GM19043 (cell line): ENCODE results near the gene NAV2.
"Not testable (repeated sequence)": the region's sequence is repeated elsewhere in the genome, so short reads cannot be mapped to it uniquely, and the experiment has no call there.

Experiments used
- ATAC-seq: cut with Tn5 transposase; IDR thresholded peaks from one replicate; pipeline ENCODE4 v1.9.1; 2021; ENCODE audit warnings: low read depth; ENCODE audit not compliant: unreplicated experiment

NAV2 gene

DNA sequence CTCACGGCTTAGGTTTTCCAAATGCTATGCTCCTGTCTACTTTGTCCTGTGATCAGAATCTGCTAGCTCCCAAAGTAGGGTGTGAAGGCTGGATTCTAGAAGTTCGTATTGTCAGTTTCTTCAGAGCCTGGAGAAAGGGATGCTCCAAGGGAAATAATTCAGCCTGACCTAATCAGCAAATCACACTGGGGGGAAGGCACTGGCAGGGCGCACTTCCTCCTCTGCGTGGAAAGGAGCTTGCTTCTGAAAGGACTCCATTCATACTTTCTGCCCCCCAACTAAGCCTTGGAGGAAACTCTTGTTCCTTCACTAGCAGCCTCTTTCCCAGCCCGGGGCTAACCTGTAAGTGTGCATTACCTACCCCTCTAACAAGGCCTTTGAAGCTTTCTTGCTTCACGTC lies 165.9 kb downstream of the NAV2 start:
- ATAC-seq, result no peak

DNA sequence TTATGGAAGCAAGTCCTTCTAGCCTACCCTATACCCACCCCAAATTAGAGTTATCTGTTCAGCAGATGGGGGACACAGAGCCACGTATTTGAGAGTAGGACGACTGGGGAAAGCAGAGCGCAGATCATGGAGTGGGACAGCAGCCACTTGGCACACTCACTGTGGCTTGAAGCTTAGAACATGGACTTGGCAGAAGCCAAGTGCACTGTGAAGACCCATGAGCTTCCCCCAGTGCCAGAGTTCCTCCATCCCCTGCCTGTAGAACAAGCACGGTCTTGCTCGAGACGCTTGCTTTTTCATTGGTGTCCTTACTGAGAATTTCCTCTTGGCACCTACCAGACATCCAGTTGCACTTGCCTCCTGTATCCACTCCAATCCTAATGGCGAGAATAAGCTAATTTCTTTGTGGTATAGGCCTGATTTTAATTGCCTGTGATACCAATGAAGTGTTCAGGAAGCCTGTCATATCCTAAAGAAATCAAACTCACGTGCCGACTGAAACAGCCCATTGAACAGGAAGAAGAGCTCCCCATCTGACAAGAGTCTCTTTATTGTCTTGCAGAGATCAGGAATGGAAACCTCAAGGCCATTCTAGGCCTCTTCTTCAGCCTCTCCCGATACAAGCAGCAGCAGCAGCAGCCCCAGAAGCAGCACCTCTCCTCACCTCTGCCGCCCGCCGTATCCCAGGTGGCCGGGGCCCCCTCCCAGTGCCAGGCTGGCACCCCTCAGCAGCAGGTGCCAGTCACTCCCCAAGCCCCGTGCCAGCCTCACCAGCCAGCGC lies 166.9 kb downstream of the NAV2 start:
- ATAC-seq, result no peak

GRCh38 chr11:19880088-19880345 lies 167.4 kb downstream of the NAV2 start:
- ATAC-seq, result no peak

- ATAC-seq, result no peak
Measured at GRCh38 chr11:19881177-19881576, 168.5 kb downstream of the NAV2 start.

DNA sequence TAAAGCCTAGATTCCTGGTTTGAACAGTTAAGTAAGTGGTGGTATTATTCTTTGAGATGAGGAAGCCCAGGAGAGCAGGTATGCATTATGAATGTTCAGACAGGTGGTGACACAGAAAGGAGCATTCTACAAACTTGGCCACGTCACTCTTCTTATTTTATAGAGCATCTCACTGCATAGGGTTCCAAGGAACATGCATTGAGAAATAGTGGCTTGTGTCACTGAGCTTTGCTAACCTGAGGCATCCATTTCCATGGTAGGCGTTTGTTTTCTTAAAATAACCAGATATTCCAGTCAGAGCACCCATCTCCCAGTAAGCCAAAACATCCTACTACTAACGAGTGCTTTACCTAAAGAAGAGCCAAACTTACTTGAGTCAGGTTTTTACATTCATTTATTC lies 169.7 kb downstream of the NAV2 start:
- ATAC-seq, result no peak

DNA sequence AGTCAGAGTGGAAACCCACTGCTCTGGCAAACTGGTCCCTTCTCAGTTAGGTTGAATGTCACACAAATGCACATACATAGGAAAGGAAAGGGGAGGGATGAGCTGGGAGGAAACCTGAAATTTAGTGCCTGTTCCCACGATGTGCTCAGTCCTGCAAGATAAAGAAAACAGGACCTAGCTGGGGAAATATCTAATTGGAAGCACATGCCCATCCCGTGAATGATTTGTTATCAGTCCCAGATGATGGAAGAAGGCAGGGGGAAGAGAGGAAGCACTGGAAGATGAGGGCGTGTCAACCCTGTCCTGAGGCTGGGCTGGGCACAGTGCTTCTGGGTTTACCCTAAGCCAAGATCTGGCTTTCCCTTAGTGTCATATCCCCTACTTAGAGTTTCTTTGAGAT lies 173.9 kb downstream of the NAV2 start:
- ATAC-seq, result no peak

DNA sequence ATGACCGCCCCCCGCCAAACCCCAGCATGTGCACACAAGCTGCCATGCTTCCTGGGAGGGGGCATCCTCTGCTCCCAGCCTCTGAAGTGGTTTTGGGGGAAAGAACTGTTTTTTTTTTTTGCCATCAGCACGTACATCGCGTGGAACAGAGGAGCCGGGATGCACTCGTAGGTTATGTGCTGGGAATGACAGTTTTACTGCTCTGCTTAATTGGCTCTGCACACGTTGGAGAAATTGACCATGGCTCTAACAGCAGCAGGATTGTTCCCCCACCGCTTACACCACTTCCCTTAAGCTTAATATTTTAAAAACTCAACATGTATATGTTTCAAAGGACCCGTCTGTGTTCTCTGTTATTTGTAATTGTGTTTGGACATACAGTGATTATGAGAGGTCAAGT lies 175.2 kb downstream of the NAV2 start:
- ATAC-seq, result no peak

DNA sequence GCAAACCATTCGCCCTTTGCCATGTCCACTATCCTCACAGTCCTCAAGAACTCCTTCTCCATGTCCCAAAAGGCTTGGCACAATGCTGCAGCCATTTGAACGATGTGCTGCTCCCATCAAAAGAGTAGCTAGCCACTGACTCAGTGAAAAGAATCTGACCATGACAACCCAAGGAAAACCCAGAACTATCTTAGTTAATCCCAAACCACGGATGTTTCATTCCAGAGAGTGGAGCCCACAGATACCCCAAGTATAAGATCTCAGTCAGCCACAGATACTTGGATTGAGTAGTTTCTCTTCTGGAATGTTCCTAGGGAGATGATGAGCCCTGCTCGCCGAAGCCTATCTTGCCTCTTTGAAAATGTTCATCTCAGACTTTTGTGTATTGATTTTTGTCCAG lies 176.9 kb downstream of the NAV2 start:
- ATAC-seq, result no peak

DNA sequence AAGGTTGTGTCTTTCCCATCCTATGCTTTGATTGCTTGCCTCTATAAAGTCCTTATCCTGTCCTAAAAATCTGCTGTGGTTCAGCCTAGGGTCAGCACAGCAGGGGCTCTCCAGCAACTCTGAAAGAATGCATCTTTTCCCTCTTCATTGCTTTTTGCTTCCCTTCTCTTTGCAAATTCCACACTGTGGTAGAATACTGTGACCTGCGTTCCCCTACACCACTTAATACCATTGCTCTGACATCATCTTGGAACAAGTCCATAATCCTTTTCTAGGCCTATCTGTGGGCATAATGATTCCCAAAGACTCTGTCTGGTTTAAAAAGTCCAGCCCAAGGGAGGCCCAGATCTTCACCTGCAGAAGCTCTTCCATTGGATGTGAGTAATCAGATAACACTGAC lies 177.7 kb downstream of the NAV2 start:
- no peak for ATAC-seq

- no peak for ATAC-seq
Measured at GRCh38 chr11:19891022-19891421, 178.4 kb downstream of the NAV2 start.

DNA sequence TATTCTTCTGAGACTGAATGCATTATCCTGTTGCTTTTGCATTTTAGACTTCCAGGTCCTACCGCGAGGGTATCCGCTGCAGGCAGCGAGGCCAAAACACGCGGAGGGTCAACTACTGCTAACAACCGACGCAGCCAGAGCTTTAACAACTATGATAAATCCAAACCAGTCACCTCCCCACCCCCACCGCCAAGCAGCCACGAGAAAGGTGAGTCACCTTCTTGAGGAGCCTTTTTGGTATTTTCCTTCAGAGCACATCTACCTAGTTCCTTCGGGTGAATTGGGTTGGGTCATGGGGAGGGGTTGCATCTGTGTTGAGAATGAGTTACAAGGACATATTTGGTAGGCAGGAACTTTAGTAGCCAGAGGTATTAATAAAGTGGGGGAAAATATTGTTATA lies 179.8 kb downstream of the NAV2 start:
- ATAC-seq, result no peak

- ATAC-seq, result no peak
Measured at GRCh38 chr11:19892876-19893275, 180.2 kb downstream of the NAV2 start.

DNA sequence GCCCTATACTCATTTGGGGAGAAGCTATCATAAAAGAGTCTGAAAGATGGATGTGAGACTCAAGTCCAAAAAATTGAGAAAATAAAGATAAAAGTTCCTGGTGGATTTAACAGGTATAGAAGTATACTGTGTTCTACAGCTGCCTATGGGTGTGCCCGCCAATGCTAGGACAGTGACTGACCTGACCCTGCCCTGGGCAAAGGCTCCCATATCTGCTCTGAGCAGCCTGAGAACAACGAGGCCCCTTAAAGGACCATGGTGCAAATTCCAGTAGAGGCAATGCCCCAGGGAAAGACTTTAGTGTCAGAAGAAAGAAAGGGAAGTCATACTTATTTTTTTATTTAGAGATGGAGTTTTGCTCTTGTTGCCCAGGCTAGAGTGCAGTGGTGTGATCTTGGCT lies 181.8 kb downstream of the NAV2 start:
- ATAC-seq, result no peak

- ATAC-seq, result not testable (repeated sequence)
Measured at GRCh38 chr11:19895037-19895436, 182.4 kb downstream of the NAV2 start.

GRCh38 chr11:19895776-19896175 lies 183.1 kb downstream of the NAV2 start:
- no peak for ATAC-seq

- ATAC-seq, result no peak
Measured at GRCh38 chr11:19903620-19904069, 191.0 kb downstream of the NAV2 start.

DNA sequence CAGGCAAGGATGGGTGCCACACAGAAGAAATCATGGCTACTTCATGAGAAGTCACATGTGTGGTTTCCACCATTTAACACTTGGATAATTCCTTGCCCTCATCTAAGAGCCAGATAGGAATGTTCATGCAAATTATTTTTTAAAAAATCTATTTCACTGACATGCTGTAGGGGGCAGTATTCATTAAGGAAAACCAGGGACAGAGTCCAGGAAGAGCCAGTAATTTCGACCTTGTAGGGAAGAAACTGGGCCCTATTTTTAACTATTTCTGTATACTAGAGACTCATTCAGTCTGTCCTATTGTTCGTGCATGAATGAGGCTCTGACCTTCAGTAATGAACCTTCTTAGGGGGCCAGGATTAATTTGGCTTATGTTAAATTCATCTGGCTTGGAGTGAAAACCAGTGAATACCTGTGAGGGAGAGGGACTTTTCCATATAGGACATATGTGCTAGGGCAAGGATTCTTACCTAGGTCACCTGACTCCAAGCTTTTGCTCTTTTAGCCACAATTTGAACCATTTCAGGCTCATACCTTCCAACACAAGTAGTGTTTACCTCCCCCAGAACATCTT lies 192.7 kb downstream of the NAV2 start:
- ATAC-seq, result no peak

- ATAC-seq, result no peak
Measured at GRCh38 chr11:19906126-19906525, 193.5 kb downstream of the NAV2 start.

GRCh38 chr11:19907008-19907579 lies 194.5 kb downstream of the NAV2 start:
- ATAC-seq, result peak; percentile 54

DNA sequence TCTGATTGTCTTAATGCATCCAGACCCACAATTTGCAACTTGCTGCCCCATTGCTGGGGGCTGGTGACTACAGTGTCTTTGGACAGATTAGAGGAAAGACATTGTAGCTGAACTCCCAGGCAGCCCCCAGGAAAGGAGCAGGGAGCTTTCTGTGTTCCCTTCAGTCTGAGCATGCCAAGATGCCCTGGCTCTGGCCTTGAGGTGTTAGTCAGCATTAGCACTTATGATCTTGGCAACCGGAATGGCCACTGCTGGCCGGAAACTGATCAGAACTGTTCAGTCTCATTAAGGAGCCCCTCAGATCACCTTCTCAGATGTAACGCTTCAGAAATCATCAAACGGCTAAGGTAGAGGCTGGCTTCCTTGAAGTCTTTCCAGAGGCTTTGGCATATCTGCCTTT lies 195.2 kb downstream of the NAV2 start:
- no peak for ATAC-seq

DNA sequence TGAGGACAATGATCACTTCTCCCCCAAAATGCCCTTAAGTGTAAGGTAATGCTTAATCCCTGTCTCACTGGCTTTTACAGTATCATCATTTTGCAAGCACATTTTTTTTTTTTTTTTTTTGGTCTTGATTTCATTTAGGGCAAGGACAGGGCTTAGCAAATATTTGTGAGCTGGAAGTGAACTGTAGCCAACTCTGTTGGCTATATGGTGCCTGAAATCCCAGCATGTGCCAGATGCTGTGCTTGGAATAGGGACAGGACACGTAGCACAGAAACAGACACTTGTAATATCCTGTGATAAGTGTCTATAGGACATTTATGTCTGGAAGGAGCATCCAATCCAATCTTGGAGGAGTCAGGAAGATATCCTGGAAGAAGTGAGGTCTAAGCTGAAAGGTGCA lies 198.3 kb downstream of the NAV2 start:
- ATAC-seq, result no peak
